IMR-90 (cell line): ENCODE measurements around the gene NUP58. TPM values are rescaled to one million over a fixed set of nuclear protein-coding genes. Genes with fewer than 3 reads are reported as not detected.

Source experiments
- ATAC-seq: fragments of 200-7000 bp; cut with Tn5 transposase; 2 replicates; pipeline ENCODE4 v1.9.1; 2020; ENCODE audit warnings: low read depth, mild to moderate bottlenecking, moderate library complexity
- BruUV-seq: library from RNA; stranded (reverse); fragments of 400-500 nt; replicated peaks from 2 replicates; lab custom pipeline; 2021; lab: Mats Ljungman, UMichigan
- CTCF ChIA-PET: fragments of 300-600 bp; formaldehyde crosslinking; extraction: SDS; loops from one replicate; lab custom pipeline; 2021; ENCODE audit warnings: antibody characterized with exemption; lab: Yijun Ruan, JAX
- POLR2A ChIA-PET: fragments of 300-600 bp; sonication (Branson Sonifier 250); formaldehyde crosslinking; loops from one replicate; lab custom pipeline; 2022; ENCODE audit warnings: antibody characterized with exemption; ENCODE audit not compliant: unreplicated experiment; lab: Charles Lee
- DNase-seq: peaks from one replicate; pipeline ENCODE4 v3.0.0; 2013
- H2AFZ ChIP-seq: replicated peaks from 2 replicates; pipeline ENCODE3; 2013; ENCODE audit warnings: low read length, mild to moderate bottlenecking; ENCODE audit not compliant: poor library complexity
- H2AK5ac ChIP-seq: 2 replicates; pipeline ENCODE4 v1.6.1; 2013; ENCODE audit warnings: low read depth, low read length, inconsistent platforms
- H2AK9ac ChIP-seq: replicated peaks from 2 replicates; pipeline ENCODE3; 2013; ENCODE audit warnings: mild to moderate bottlenecking, low read depth, low read length, moderate library complexity; ENCODE audit not compliant: poor library complexity
- H2BK120ac ChIP-seq: 2 replicates; pipeline ENCODE4 v1.6.1; 2013; ENCODE audit warnings: low read depth, low read length, inconsistent platforms
- H2BK15ac ChIP-seq: 3 replicates; pipeline ENCODE4 v1.6.1; 2013; ENCODE audit warnings: low read depth, low read length, inconsistent platforms
- H2BK20ac ChIP-seq: 2 replicates; pipeline ENCODE4 v1.6.1; 2013; ENCODE audit warnings: low read depth, mild to moderate bottlenecking, inconsistent platforms, low read length, moderate library complexity
- H2BK5ac ChIP-seq: 2 replicates; pipeline ENCODE4 v1.6.1; 2013; ENCODE audit warnings: mild to moderate bottlenecking, low read depth, low read length, inconsistent platforms; ENCODE audit not compliant: poor library complexity, severe bottlenecking
- H3K14ac ChIP-seq: replicated peaks from 2 replicates; pipeline ENCODE4 v1.6.1; 2013; ENCODE audit warnings: low read depth, low read length, inconsistent platforms
- H3K18ac ChIP-seq: 2 replicates; pipeline ENCODE4 v1.6.1; 2013; ENCODE audit warnings: low read depth, low read length, control low read depth
- H3K23ac ChIP-seq: 2 replicates; pipeline ENCODE4 v1.6.1; 2013; ENCODE audit warnings: low read depth, low read length, inconsistent platforms
- H3K27ac ChIP-seq: 2 replicates; pipeline ENCODE4 v1.5.1; 2013; ENCODE audit warnings: mild to moderate bottlenecking, control low read depth, low read length; ENCODE audit not compliant: insufficient read depth
- H3K27me3 ChIP-seq: 2 replicates; pipeline ENCODE4 v1.6.1; 2013; ENCODE audit warnings: low read length; ENCODE audit not compliant: control insufficient read depth, insufficient read depth
- H3K36me3 ChIP-seq: 2 replicates; pipeline ENCODE4 v1.6.1; 2013; ENCODE audit warnings: low read length, mixed read lengths; ENCODE audit not compliant: control insufficient read depth, insufficient read depth
- H3K4ac ChIP-seq: 2 replicates; pipeline ENCODE4 v1.6.1; 2013; ENCODE audit warnings: low read depth, low read length, inconsistent platforms
- H3K4me1 ChIP-seq: 2 replicates; pipeline ENCODE4 v1.6.1; 2013; ENCODE audit warnings: low read length, mixed read lengths; ENCODE audit not compliant: control insufficient read depth, insufficient read depth
- H3K4me2 ChIP-seq: 2 replicates; pipeline ENCODE4 v1.6.1; 2013; ENCODE audit warnings: low read depth, mild to moderate bottlenecking, control low read depth, low read length, moderate library complexity
- H3K4me3 ChIP-seq: 2 replicates; pipeline ENCODE4 v1.5.1; 2013; ENCODE audit warnings: low read depth, mild to moderate bottlenecking, control low read depth, low read length, moderate library complexity; ENCODE audit not compliant: insufficient read depth
- H3K56ac ChIP-seq: 2 replicates; pipeline ENCODE4 v1.6.1; 2013; ENCODE audit warnings: low read length, inconsistent platforms; ENCODE audit not compliant: insufficient read depth; ENCODE audit errors: extremely low read depth
- H3K79me1 ChIP-seq, 2 experiments: 2 replicates each; pipeline ENCODE4 v1.6.1; 2013; ENCODE audit warnings: low read length in 2 of 2, inconsistent platforms in 1 of 2, low read depth in 1 of 2
- H3K9ac ChIP-seq: 2 replicates; pipeline ENCODE4 v1.6.1; 2013; ENCODE audit warnings: low read depth, low read length, control low read depth
- H3K9me1 ChIP-seq: 2 replicates; pipeline ENCODE4 v1.6.1; 2013; ENCODE audit warnings: low read length, inconsistent platforms; ENCODE audit not compliant: insufficient read depth
- H3K9me3 ChIP-seq: 2 replicates; pipeline ENCODE4 v1.6.1; 2013; ENCODE audit warnings: low read length; ENCODE audit not compliant: control insufficient read depth, insufficient read depth
- H4K20me1 ChIP-seq: 2 replicates; pipeline ENCODE4 v1.6.1; 2013; ENCODE audit warnings: low read length, inconsistent platforms; ENCODE audit not compliant: insufficient read depth
- H4K5ac ChIP-seq: 2 replicates; pipeline ENCODE4 v1.6.1; 2013; ENCODE audit warnings: mild to moderate bottlenecking, low read depth, low read length, control low read depth
- H4K8ac ChIP-seq, 2 experiments: 2 replicates each; pipeline ENCODE4 v1.6.1; 2013; ENCODE audit warnings: low read depth in 2 of 2, low read length in 2 of 2, control low read depth in 1 of 2, inconsistent platforms in 1 of 2
- H4K91ac ChIP-seq: 2 replicates; pipeline ENCODE4 v1.6.1; 2013; ENCODE audit warnings: low read depth, low read length, inconsistent platforms; ENCODE audit not compliant: insufficient read depth
- BHLHE40 ChIP-seq: fragments of 150-350 bp; IDR thresholded peaks from 2 replicates; pipeline ENCODE4 v1.6.1; 2016; ENCODE audit warnings: mild to moderate bottlenecking, low read depth, low read length
- MAFK ChIP-seq: IDR thresholded peaks from 2 replicates; pipeline ENCODE4 v1.6.1; 2012; ENCODE audit warnings: low read depth, low read length, improper control_type of control experiment
- WGBS, 2 experiments: methylation state at CpG; one replicate each; pipeline versions ENCODE4 v1.1.5 to v1.1.7; 2013; ENCODE audit warnings: missing lambda C conversion rate in 2 of 2; ENCODE audit not compliant: insufficient read length in 1 of 2; ENCODE audit errors: extremely low coverage in 2 of 2; 5-methylcytosine and 5-hydroxymethylcytosine counted together
- dilution Hi-C: fragments of 300-500 bp; cut with HindIII; formaldehyde crosslinking; loops from one replicate; pipeline ENCODE4 v1.14.3; 2018; ENCODE audit warnings: low sequenced_read_pairs; ENCODE audit not compliant: unreplicated experiment
- in situ Hi-C: fragments of 300-500 bp; cut with MboI; formaldehyde crosslinking; loops from 3 replicates; pipeline ENCODE4 v1.14.3; 2019; ENCODE audit warnings: low sequenced_read_pairs, inconsistent platforms, mixed read lengths
- intact Hi-C: fragments of 100-400 bp; cut with micrococcal nuclease; formaldehyde crosslinking; loops from 2 replicates; pipeline ENCODE4 v1.10.0; 2022
- polyA plus RNA-seq, 3 experiments: library from polyadenylated mRNA; depleted of rRNA; stranded (reverse); fragments of >200 nt; gene quantifications; 2 replicates each; pipeline ENCODE4 v1.2.3, GENCODE V29; 2012; ENCODE audit warnings: low replicate concordance in 1 of 3
- total RNA-seq: library from RNA; depleted of rRNA; stranded (reverse); fragments of >200 nt; gene quantifications from 2 replicates; pipeline ENCODE4 v1.2.3, GENCODE V29; 2012

NUP58 gene
- total and polyA plus RNA-seq, 2 of the 4 experiments (the other 2 are of a cell fraction), result 29.7 to 50.7 TPM

GRCh38 chr13:25365720-25366235, 64.4 kb downstream of the NUP58 start:
- no peaks in the 10 kb centered on the region for H3K4me1 ChIP-seq
- H2BK20ac ChIP-seq, result no peak overlapping the region
- H3K36me3 ChIP-seq, result no peaks in the 10 kb centered on the region
- no peak overlapping the region for H3K23ac ChIP-seq
- no TSS peak for BruUV-seq
- H3K9me1 ChIP-seq, result no peaks in the 10 kb centered on the region
- no peaks in the 10 kb centered on the region for H3K79me1 ChIP-seq
- H2AFZ ChIP-seq, result no peak overlapping the region
- no peak overlapping the region for H4K5ac ChIP-seq
- no peak overlapping the region for H3K18ac ChIP-seq
- H3K9me3 ChIP-seq, result no peaks in the 10 kb centered on the region
- in situ Hi-C loops, result no loop called here
- no peak overlapping the region for H2AK9ac ChIP-seq
- no peak overlapping the region for H2BK5ac ChIP-seq
- H3K27ac ChIP-seq, result no peak overlapping the region
- no peak for ATAC-seq
- H3K4me3 ChIP-seq, result no peak overlapping the region
- H3K27me3 ChIP-seq, result peaks cover 13% of the 10 kb centered on the region
- no peak overlapping the region for H3K56ac ChIP-seq
- WGBS, 2 experiments, result 81% methylated on average over 7 of the region's 32 CpGs; no CpG with 5 or more reads in 1 of the 2 experiments
- ChIA-PET CTCF (interaction anchor here (0.6 to 1.1 kb wide), 2 partner anchors 10 to 158 kb away, joined by 4 to 9 read pairs; no protein-coding TSS in a partner anchor), POLR2A (no interaction called here)
- H3K4ac ChIP-seq, result no peak overlapping the region
- H3K9ac ChIP-seq, result no peak overlapping the region
- H2BK120ac ChIP-seq, result no peak overlapping the region
- dilution Hi-C loops, result no loop called here
- no peaks in the 10 kb centered on the region for H4K20me1 ChIP-seq
- DNase-seq, result no peak
- no peak overlapping the region for H2BK15ac ChIP-seq
- H2AK5ac ChIP-seq, result no peak overlapping the region
- no peak overlapping the region for H4K8ac ChIP-seq
- H3K4me2 ChIP-seq, result no peak overlapping the region
- H4K91ac ChIP-seq, result no peak overlapping the region
- TF ChIP-seq BHLHE40 (no peak), MAFK (no peak)
- intact Hi-C loops, result no loop called here
- H3K14ac ChIP-seq, result no peak overlapping the region
